CD4-positive, alpha-beta T cell (primary cell): ENCODE data around the gene TENT5A. TPM values are rescaled to one million over a fixed set of nuclear protein-coding genes. Genes with fewer than 3 reads are reported as not detected.

Source experiments
- ATAC-seq: fragments of 200-7000 bp; cut with Tn5 transposase; one replicate; pipeline ENCODE4 v1.10.0; 2022; ENCODE audit warnings: mild to moderate bottlenecking; ENCODE audit not compliant: poor library complexity
- CTCF ChIA-PET: fragments of 350-600 bp; sonication (Branson Sonifier 250); formaldehyde crosslinking; loops from one replicate; lab custom pipeline; 2021; ENCODE audit warnings: antibody characterized with exemption, inconsistent platforms; lab: Charles Lee
- POLR2A ChIA-PET: fragments of 350-600 bp; sonication (Branson Sonifier 250); formaldehyde crosslinking; loops from one replicate; lab custom pipeline; 2021; ENCODE audit warnings: antibody characterized with exemption, inconsistent platforms; lab: Charles Lee
- DNase-seq, 14 experiments: peaks; one replicate each; pipeline ENCODE4 v3.0.0-alpha.2; 2013 to 2020; ENCODE audit warnings: mixed read lengths in 2 of 14
- H3K27ac ChIP-seq, 2 donors: one replicate each; pipeline versions ENCODE4 v1.5.1 to v1.7.0; 2013; ENCODE audit warnings: low read length in 2 of 2, low read depth in 1 of 2, mild to moderate bottlenecking in 1 of 2
- H3K27me3 ChIP-seq, 2 experiments: 1 replicate in 1 of 2; 2 replicates in 1 of 2; pipeline versions ENCODE4 v1.6.1 to v1.7.0; 2013; ENCODE audit warnings: low read length in 2 of 2, control low read depth in 1 of 2, mild to moderate bottlenecking in 1 of 2, moderate library complexity in 1 of 2; ENCODE audit not compliant: insufficient read depth in 2 of 2, control insufficient read depth in 1 of 2
- H3K36me3 ChIP-seq: one replicate; pipeline ENCODE4 v1.6.1; 2013; ENCODE audit warnings: low read length, control low read depth; ENCODE audit not compliant: insufficient read depth
- H3K4me1 ChIP-seq: one replicate; pipeline ENCODE4 v1.6.1; 2013; ENCODE audit warnings: low read length, control low read depth; ENCODE audit not compliant: insufficient read depth
- H3K4me3 ChIP-seq: one replicate; pipeline ENCODE4 v1.5.1; 2013; ENCODE audit warnings: mild to moderate bottlenecking, low read length, moderate library complexity
- H3K9me3 ChIP-seq, 2 experiments: 1 replicate in 1 of 2; 2 replicates in 1 of 2; pipeline versions ENCODE4 v1.6.1 to v1.7.0; 2013; ENCODE audit warnings: low read length in 2 of 2, mild to moderate bottlenecking in 2 of 2, control low read depth in 1 of 2, moderate library complexity in 1 of 2; ENCODE audit not compliant: control insufficient read depth in 1 of 2, insufficient read depth in 1 of 2
- H3K27ac Mint-ChIP-seq: one replicate; pipeline ENCODE4 v1.8.0; 2020; ENCODE audit warnings: mixed read lengths
- H3K27me3 Mint-ChIP-seq: one replicate; pipeline ENCODE4 v1.8.0; 2021; ENCODE audit warnings: mixed read lengths
- H3K36me3 Mint-ChIP-seq: one replicate; pipeline ENCODE4 v1.8.0; 2021; ENCODE audit warnings: low read depth, mixed read lengths
- H3K4me1 Mint-ChIP-seq: one replicate; pipeline ENCODE4 v1.8.0; 2021; ENCODE audit warnings: low read depth, mixed read lengths
- H3K4me3 Mint-ChIP-seq: one replicate; pipeline ENCODE4 v1.8.0; 2020; ENCODE audit warnings: mild to moderate bottlenecking, mixed read lengths
- H3K9me3 Mint-ChIP-seq: one replicate; pipeline ENCODE4 v1.8.0; 2020; ENCODE audit warnings: mixed read lengths
- intact Hi-C, 2 experiments: fragments of 100-400 bp; cut with DNase I in 1 of 2; cut with micrococcal nuclease in 1 of 2; formaldehyde crosslinking; loops; one replicate each; pipeline versions ENCODE4 v1.15.1 to v1.9.0; 2023 to 2025; cut with DNase I, micrococcal nuclease
- total RNA-seq, 174 experiments: library from RNA in 2 of 174; stranded (reverse) in 2 of 174; gene quantifications; one replicate each; pipeline ENCODE4 v1.2.3 and lab custom pipeline; 2021 to 2026
- TF ChIP-seq, protein P1 (sequence below): fragments of 200-600 bp; IDR thresholded peaks from one replicate; pipeline ENCODE4 v1.8.0; 2022; ENCODE audit warnings: antibody characterized with exemption, mild to moderate bottlenecking

The TENT5A gene
- total RNA-seq, 2 experiments from 2014 or later = 6.3 to 6.7 TPM

DNA sequence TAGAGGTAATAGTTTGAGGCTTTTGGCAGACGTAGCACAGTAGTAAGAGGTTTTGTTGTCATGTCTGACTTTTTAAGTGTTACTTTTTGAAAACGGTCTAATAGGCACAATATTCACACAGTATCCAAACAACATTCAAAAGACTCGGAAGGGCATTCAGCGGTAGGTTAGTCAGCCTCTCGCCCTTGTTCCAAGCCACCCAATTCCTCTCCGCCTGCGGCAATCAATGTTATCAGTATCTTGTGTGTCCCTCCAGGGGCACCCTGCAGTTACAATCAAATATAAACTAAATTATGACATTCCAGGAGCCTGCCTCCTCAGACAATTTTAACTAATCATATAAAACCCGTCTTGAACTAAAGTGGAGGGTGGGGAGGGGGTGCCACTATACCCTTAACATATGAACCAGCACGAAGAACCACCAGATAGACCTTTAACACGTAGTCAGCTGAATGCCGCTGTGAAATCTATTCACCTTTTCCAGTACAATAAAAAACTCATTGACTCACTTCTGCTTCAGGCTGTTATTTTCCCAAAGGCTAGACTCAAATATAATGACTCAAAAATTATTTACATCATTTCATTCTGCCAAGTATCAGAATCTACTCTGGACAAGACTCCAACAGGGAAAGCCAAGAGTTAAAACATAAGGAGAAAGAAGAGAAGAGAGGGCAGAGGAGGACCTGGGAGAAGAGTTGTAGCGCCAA, 1.6 kb downstream of the TENT5A start:
- intact Hi-C loops = loop anchor here (5.0 to 10.0 kb wide), 8 partner anchors 494 to 1976 kb away; partner anchors contain the start of genes IBTK (in 1 of the 2) and TTK (in 1 of the 2)
- peak overlapping the region; percentile 89 for H3K27ac Mint-ChIP-seq
- H3K4me3 Mint-ChIP-seq = peak overlapping the region; percentile 98
- ChIA-PET CTCF (no interaction called here), POLR2A (interaction anchor here (3.2 kb wide), 1 partner anchor 1644 kb away, joined by 26 read pairs; the partner anchor contains the start of gene BCKDHB)
- H3K36me3 Mint-ChIP-seq = peaks cover 15% of the 10 kb centered on the region
- no peaks in the 10 kb centered on the region for H3K36me3 ChIP-seq
- TF ChIP-seq, protein P1, sequence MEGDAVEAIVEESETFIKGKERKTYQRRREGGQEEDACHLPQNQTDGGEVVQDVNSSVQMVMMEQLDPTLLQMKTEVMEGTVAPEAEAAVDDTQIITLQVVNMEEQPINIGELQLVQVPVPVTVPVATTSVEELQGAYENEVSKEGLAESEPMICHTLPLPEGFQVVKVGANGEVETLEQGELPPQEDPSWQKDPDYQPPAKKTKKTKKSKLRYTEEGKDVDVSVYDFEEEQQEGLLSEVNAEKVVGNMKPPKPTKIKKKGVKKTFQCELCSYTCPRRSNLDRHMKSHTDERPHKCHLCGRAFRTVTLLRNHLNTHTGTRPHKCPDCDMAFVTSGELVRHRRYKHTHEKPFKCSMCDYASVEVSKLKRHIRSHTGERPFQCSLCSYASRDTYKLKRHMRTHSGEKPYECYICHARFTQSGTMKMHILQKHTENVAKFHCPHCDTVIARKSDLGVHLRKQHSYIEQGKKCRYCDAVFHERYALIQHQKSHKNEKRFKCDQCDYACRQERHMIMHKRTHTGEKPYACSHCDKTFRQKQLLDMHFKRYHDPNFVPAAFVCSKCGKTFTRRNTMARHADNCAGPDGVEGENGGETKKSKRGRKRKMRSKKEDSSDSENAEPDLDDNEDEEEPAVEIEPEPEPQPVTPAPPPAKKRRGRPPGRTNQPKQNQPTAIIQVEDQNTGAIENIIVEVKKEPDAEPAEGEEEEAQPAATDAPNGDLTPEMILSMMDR = no peak
- no peaks in the 10 kb centered on the region for H3K27me3 Mint-ChIP-seq
- H3K4me1 ChIP-seq = peaks cover 26% of the 10 kb centered on the region
- peaks cover 0 to 11% of the 10 kb centered on the region in 2 experiments for H3K9me3 ChIP-seq
- peaks cover 37% of the 10 kb centered on the region for H3K4me1 Mint-ChIP-seq
- H3K9me3 Mint-ChIP-seq = no peaks in the 10 kb centered on the region
- peak overlapping the region; percentile 92 for H3K4me3 ChIP-seq
- no peak for DNase-seq
- no peak overlapping the region for H3K27ac ChIP-seq
- H3K27me3 ChIP-seq = no peaks in the 10 kb centered on the region
- ATAC-seq = no peak

DNA sequence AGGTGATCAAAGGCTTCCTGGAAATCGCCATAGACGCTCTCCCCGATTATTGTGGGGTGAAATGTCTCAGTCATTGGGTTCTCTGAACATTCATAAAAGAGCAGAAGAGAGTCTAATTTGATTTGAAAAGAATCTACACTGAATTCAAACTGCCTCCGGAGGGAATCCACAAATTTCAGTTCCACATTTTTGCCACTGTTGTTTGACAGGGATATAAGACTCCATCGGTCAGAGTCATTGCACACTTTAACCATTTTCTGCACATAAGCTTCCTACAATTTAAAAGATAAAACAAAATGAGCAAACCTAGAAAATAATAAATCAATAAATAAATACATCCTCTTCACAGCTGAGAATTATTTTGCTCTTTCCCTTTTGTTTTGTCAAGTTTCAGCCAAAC, 2.3 kb downstream of the TENT5A start:
- intact Hi-C loops = loop anchor here (5.0 to 10.0 kb wide), 8 partner anchors 495 to 1975 kb away; partner anchors contain the start of genes IBTK (in 1 of the 2) and TTK (in 1 of the 2)
- Mint-ChIP-seq H3K4me1 (peaks cover 37% of the 10 kb centered on the region), H3K27ac (peak overlapping the region; percentile 89), H3K27me3 (no peaks in the 10 kb centered on the region), H3K4me3 (peak overlapping the region; percentile 98), H3K36me3 (peaks cover 15% of the 10 kb centered on the region), H3K9me3 (no peaks in the 10 kb centered on the region)
- no peaks in the 10 kb centered on the region for H3K36me3 ChIP-seq
- H3K27ac ChIP-seq = no peak overlapping the region
- ChIA-PET POLR2A (no interaction called here), CTCF (no interaction called here)
- peaks cover 0 to 11% of the 10 kb centered on the region in 2 experiments for H3K9me3 ChIP-seq
- TF ChIP-seq, protein P1 = no peak
- H3K27me3 ChIP-seq = no peaks in the 10 kb centered on the region
- peaks cover 26% of the 10 kb centered on the region for H3K4me1 ChIP-seq
- DNase-seq (no peak), ATAC-seq (no peak)
- H3K4me3 ChIP-seq = peak overlapping the region; percentile 92

DNA sequence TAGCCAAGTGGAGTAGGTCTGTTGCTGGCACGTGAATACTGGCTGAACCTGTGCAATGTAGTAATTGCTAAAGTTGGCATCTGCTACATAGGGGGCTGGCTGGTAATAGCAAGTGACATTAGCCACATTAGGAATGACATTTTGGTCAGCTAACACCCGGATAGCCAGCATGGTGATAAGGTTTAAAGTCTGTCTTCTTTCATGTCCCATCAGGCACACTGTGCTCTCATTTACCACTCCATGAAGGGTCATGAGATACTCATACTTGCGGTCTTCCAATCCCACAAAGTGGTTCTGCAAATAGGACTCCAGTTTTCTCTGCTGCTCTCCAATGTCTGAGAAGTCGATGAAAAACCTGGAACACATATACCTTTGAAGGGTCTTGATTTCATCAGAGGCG, 2.8 kb downstream of the TENT5A start:
- Mint-ChIP-seq H3K4me3 (peak overlapping the region; percentile 4), H3K27me3 (no peaks in the 10 kb centered on the region), H3K27ac (no peak overlapping the region), H3K9me3 (no peaks in the 10 kb centered on the region), H3K36me3 (peaks cover 15% of the 10 kb centered on the region), H3K4me1 (peaks cover 37% of the 10 kb centered on the region)
- peaks cover 0 to 11% of the 10 kb centered on the region in 2 experiments for H3K9me3 ChIP-seq
- ATAC-seq = no peak
- H3K4me1 ChIP-seq = peaks cover 26% of the 10 kb centered on the region
- intact Hi-C loops = loop anchor here (5.0 to 10.0 kb wide), 8 partner anchors 495 to 1975 kb away; partner anchors contain the start of genes IBTK (in 1 of the 2) and TTK (in 1 of the 2)
- peak overlapping the region; percentile 92 for H3K4me3 ChIP-seq
- H3K27me3 ChIP-seq = no peaks in the 10 kb centered on the region
- H3K36me3 ChIP-seq = no peaks in the 10 kb centered on the region
- ChIA-PET POLR2A (no interaction called here), CTCF (no interaction called here)
- DNase-seq = no peak
- TF ChIP-seq, protein P1 = no peak
- H3K27ac ChIP-seq = no peak overlapping the region
